OCI-LY1 (cell line): Measurements from ENCODE around the gene HIVEP2.

Experiments used
- EZH2 ChIP-seq: fragments of 200-600 bp; sonication (generic), shearing (Covaris generic); IDR thresholded peaks from 2 replicates; pipeline ENCODE4 v1.8.0; 2017; ENCODE audit warnings: borderline replicate concordance, mixed run types, mild to moderate bottlenecking, antibody characterized with exemption, low read length, moderate library complexity, mixed read lengths
- TF ChIP-seq, protein P1 (sequence below): fragments of 200-600 bp; sonication (generic), shearing (Covaris generic); IDR thresholded peaks from 2 replicates; pipeline ENCODE4 v1.5.1; 2017; ENCODE audit warnings: mild to moderate bottlenecking, antibody characterized with exemption, low read length, moderate library complexity, mixed read lengths

DNA sequence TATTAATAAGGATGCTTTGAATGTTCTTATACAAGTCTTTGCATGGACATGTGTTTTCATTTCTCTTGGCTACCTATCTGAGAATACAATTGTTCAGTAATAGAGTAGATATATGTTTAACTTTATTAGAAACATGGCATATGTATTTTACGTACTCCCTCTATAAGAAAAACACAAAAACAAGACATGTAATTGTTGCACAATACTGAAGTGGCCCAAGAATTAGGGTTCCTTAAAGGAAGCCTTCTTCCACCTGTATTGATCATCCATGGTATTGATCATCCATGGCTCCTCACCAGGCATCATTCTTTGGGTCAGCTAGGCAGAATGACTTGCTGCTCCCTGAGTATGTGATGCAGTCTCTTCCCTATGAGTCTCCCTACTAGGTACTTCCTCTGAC lies 20.2 kb upstream of the HIVEP2 start:
- TF ChIP-seq, protein P1, sequence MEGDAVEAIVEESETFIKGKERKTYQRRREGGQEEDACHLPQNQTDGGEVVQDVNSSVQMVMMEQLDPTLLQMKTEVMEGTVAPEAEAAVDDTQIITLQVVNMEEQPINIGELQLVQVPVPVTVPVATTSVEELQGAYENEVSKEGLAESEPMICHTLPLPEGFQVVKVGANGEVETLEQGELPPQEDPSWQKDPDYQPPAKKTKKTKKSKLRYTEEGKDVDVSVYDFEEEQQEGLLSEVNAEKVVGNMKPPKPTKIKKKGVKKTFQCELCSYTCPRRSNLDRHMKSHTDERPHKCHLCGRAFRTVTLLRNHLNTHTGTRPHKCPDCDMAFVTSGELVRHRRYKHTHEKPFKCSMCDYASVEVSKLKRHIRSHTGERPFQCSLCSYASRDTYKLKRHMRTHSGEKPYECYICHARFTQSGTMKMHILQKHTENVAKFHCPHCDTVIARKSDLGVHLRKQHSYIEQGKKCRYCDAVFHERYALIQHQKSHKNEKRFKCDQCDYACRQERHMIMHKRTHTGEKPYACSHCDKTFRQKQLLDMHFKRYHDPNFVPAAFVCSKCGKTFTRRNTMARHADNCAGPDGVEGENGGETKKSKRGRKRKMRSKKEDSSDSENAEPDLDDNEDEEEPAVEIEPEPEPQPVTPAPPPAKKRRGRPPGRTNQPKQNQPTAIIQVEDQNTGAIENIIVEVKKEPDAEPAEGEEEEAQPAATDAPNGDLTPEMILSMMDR = no peak
- no peak for TF ChIP-seq EZH2
